CD4-positive, alpha-beta T cell treated with Interleukin-15 for 1 hour (primary cell): ENCODE measurements around the gene CALY.

Experiments
- DNase-seq: peaks from one replicate; pipeline ENCODE4 v3.0.0-alpha.2; 2020

Gene CALY

GRCh38 chr10:133309100-133309719 is 27.5 kb downstream of the CALY start:
- peak; percentile 85 for DNase-seq

GRCh38 chr10:133308421-133309099 is 28.1 kb downstream of the CALY start, which contains the start of the genes TUBGCP2 and ZNF511:
TUBGCP2 (minus strand) TSS chr10:133308872; CDS start chr10:133302941, 5,931 bp downstream.
ZNF511 (plus strand) TSS chr10:133308914; CDS start chr10:133308944, 30 bp downstream.
- DNase-seq: peak; percentile 91

- DNase-seq: peak; percentile 85
Measured at GRCh38 chr10:133307776-133308420, 28.8 kb downstream of the CALY start.

GRCh38 chr10:133306941-133307379 is 29.7 kb downstream of the CALY start:
- DNase-seq: no peak

- DNase-seq: no peak
Measured at GRCh38 chr10:133306097-133306476, 30.6 kb downstream of the CALY start.

GRCh38 chr10:133303206-133303605 is 33.5 kb downstream of the CALY start:
- no peak for DNase-seq

- DNase-seq: no peak
Measured at GRCh38 chr10:133302230-133302629, 34.5 kb downstream of the CALY start.

- no peak for DNase-seq
Measured at GRCh38 chr10:133299738-133300137, 37.0 kb downstream of the CALY start.

- no peak for DNase-seq
Measured at GRCh38 chr10:133299224-133299623, 37.5 kb downstream of the CALY start.

- DNase-seq: no peak
Measured at GRCh38 chr10:133298466-133298865, 38.2 kb downstream of the CALY start.

- DNase-seq: no peak
Measured at GRCh38 chr10:133297504-133297903, 39.2 kb downstream of the CALY start.

- DNase-seq: no peak
Measured at GRCh38 chr10:133295426-133296320, 41.0 kb downstream of the CALY start.

- DNase-seq: peak; percentile 50
Measured at GRCh38 chr10:133294189-133294588, 42.5 kb downstream of the CALY start.

GRCh38 chr10:133293810-133294119 is 42.9 kb downstream of the CALY start:
- DNase-seq: no peak

GRCh38 chr10:133292919-133293809 is 43.5 kb downstream of the CALY start:
- peak; percentile 81 for DNase-seq

GRCh38 chr10:133289761-133290160 is 46.9 kb downstream of the CALY start:
- no peak for DNase-seq

GRCh38 chr10:133287832-133288500 is 48.7 kb downstream of the CALY start:
- no peak for DNase-seq

GRCh38 chr10:133286366-133286765 is 50.3 kb downstream of the CALY start:
- DNase-seq: no peak

- no peak for DNase-seq
Measured at GRCh38 chr10:133285217-133285616, 51.5 kb downstream of the CALY start.

GRCh38 chr10:133283931-133284330 is 52.8 kb downstream of the CALY start:
- no peak for DNase-seq

- no peak for DNase-seq
Measured at GRCh38 chr10:133282846-133283390, 53.8 kb downstream of the CALY start.
